Esophagus squamous epithelium (tissue), 4 donors: ENCODE data around the gene ZNF699.

Experiments
- CTCF ChIP-seq, 6 experiments: fragments of 450-650 bp in 4 of 6; fragments of 200-600 bp in 2 of 6; sonication (generic) in 2 of 6; IDR thresholded peaks; one replicate each; pipeline ENCODE4 v1.5.1; 2016 to 2019; ENCODE audit warnings: antibody characterized with exemption in 6 of 6, mild to moderate bottlenecking in 4 of 6, moderate library complexity in 4 of 6
- POLR2A ChIP-seq, 4 donors: fragments of 450-650 bp; IDR thresholded peaks; one replicate each; pipeline ENCODE4 v1.6.1; 2017; ENCODE audit warnings: antibody characterized with exemption in 4 of 4, mild to moderate bottlenecking in 4 of 4, moderate library complexity in 3 of 4

- TF ChIP-seq CTCF (IDR thresholded peaks at IDR 0.05) (no peak), POLR2A (IDR thresholded peaks at IDR 0.05) (no peak)
These were observed 38.6 kb upstream of the ZNF699 start for GRCh38 chr19:9348253-9348652.
